Measurements from ENCODE around the gene CCDC117. TPM values are rescaled to one million over a fixed set of nuclear protein-coding genes. Genes with fewer than 3 reads are reported as not detected.

The CCDC117 gene
- total RNA-seq, 2 donors from 2014 or later: 29.5 to 54.4 TPM

GRCh38 chr22:28826921-28827320 is 54.4 kb downstream of the CCDC117 start:
- Histone ChIP-seq H3K4me1 (replicated peaks) (peaks cover 14% of the 10 kb centered on the region), H3K36me3 (no peaks in the 10 kb centered on the region), H3K27me3 (replicated peaks; ENCODE audit: insufficient read depth) (no peaks in the 10 kb centered on the region), H3K4me3 (no peak overlapping the region), H3K9me3 (no peaks in the 10 kb centered on the region), H3K27ac (no peak overlapping the region)
- DNase-seq (ENCODE audit: low spot score): no peak
- no peak for TF ChIP-seq POLR2AphosphoS5 (IDR thresholded peaks at IDR 0.05)
- TF ChIP-seq POLR2A (IDR thresholded peaks at IDR 0.05): no peak
- no peak for TF ChIP-seq CTCF (IDR thresholded peaks at IDR 0.05)
- intact Hi-C loops (cut with DNase I): loop anchor here (5.0 kb wide), 1 partner anchor 385 kb away; no protein-coding TSS in a partner anchor
- 97% methylated on average over 7 of the region's 7 CpGs for WGBS

GRCh38 chr22:28829358-28830181 is 57.1 kb downstream of the CCDC117 start:
- Histone ChIP-seq H3K36me3 (no peaks in the 10 kb centered on the region), H3K27ac (peak overlapping the region in 1 of 2 donors; percentile 23), H3K9me3 (no peaks in the 10 kb centered on the region), H3K4me1 (replicated peaks) (peaks cover 5% of the 10 kb centered on the region), H3K4me3 (no peak overlapping the region), H3K27me3 (replicated peaks; ENCODE audit: insufficient read depth) (no peaks in the 10 kb centered on the region)
- WGBS: 36% methylated on average over 12 of the region's 12 CpGs
- intact Hi-C loops (cut with DNase I): loop anchor here (2.0 to 5.0 kb wide), 2 partner anchors 229 to 387 kb away; no protein-coding TSS in a partner anchor
- TF ChIP-seq CTCF (IDR thresholded peaks at IDR 0.05) (peak; percentile 91 to 97 (median 96)), POLR2AphosphoS5 (IDR thresholded peaks at IDR 0.05) (peak; percentile 69), POLR2A (IDR thresholded peaks at IDR 0.05) (no peak)
- DNase-seq (ENCODE audit: low spot score): peak; percentile 79

- 87% methylated on average over 3 of the region's 3 CpGs for WGBS
- intact Hi-C loops (cut with DNase I): no loop called here
- no peak overlapping the region for H3K4me3 ChIP-seq
- no peaks in the 10 kb centered on the region for H3K36me3 ChIP-seq
- H3K27me3 ChIP-seq (replicated peaks; ENCODE audit: insufficient read depth): no peaks in the 10 kb centered on the region
- no peak for DNase-seq (ENCODE audit: low spot score)
- H3K27ac ChIP-seq: no peak overlapping the region
- H3K9me3 ChIP-seq: no peaks in the 10 kb centered on the region
- H3K4me1 ChIP-seq (replicated peaks): peaks cover 5% of the 10 kb centered on the region
- TF ChIP-seq CTCF (IDR thresholded peaks at IDR 0.05): no peak
- TF ChIP-seq POLR2A (IDR thresholded peaks at IDR 0.05): no peak
- TF ChIP-seq POLR2AphosphoS5 (IDR thresholded peaks at IDR 0.05): no peak
Measured at GRCh38 chr22:28830441-28830840, 57.9 kb downstream of the CCDC117 start.

- TF ChIP-seq CTCF (IDR thresholded peaks at IDR 0.05) (no peak), POLR2AphosphoS5 (IDR thresholded peaks at IDR 0.05) (no peak), POLR2A (IDR thresholded peaks at IDR 0.05) (no peak)
- no peak for DNase-seq (ENCODE audit: low spot score)
- intact Hi-C loops (cut with DNase I): no loop called here
- 88% methylated on average over 7 of the region's 7 CpGs for WGBS
- no peaks in the 10 kb centered on the region for H3K9me3 ChIP-seq
- no peak overlapping the region for H3K27ac ChIP-seq
- no peaks in the 10 kb centered on the region for H3K27me3 ChIP-seq (replicated peaks; ENCODE audit: insufficient read depth)
- no peaks in the 10 kb centered on the region for H3K36me3 ChIP-seq
- peaks cover 5% of the 10 kb centered on the region for H3K4me1 ChIP-seq (replicated peaks)
- H3K4me3 ChIP-seq: no peak overlapping the region
Measured at GRCh38 chr22:28831140-28832072, 58.9 kb downstream of the CCDC117 start.
